Subcutaneous adipose tissue (tissue), 4 donors: ENCODE data around the gene RAD51B. TPM values are rescaled to one million over a fixed set of nuclear protein-coding genes. Genes with fewer than 3 reads are reported as not detected.

Experiments used
- total RNA-seq, 4 donors: library from RNA; depleted of rRNA; stranded (reverse); fragments of >200 nt; gene quantifications; one replicate each; pipeline ENCODE4 v1.1.0, GENCODE V29; 2016
- TF ChIP-seq, protein P1 (sequence below): fragments of 450-650 bp; IDR thresholded peaks from one replicate; pipeline ENCODE4 v1.5.1; 2016; ENCODE audit warnings: low read depth, mild to moderate bottlenecking, control low read depth, antibody characterized with exemption, moderate library complexity

The RAD51B gene
- total RNA-seq, 4 donors from 2014 or later: 9.7 to 24.1 (median 16.7) TPM

DNA sequence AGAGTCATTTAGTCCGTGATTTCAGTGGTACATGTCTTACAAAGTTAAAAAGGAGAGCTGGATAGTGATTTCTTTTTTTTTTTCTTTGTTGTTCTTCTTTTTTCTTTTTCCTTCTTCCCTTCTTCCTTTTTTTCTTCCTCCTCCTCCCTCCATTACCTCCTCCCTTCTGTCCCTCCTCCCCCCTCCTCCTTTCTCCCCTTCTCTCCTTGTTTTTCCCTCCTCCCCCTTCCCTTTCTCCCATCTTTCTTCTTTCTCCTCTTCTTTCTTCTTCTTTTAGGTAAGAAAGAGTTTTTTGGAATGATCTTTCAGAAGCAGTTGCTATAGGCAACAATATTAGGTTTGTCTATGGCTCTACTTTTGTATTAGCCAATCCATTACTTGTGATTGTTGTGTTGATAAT lies 368.6 kb downstream of the RAD51B start:
- TF ChIP-seq, protein P1, sequence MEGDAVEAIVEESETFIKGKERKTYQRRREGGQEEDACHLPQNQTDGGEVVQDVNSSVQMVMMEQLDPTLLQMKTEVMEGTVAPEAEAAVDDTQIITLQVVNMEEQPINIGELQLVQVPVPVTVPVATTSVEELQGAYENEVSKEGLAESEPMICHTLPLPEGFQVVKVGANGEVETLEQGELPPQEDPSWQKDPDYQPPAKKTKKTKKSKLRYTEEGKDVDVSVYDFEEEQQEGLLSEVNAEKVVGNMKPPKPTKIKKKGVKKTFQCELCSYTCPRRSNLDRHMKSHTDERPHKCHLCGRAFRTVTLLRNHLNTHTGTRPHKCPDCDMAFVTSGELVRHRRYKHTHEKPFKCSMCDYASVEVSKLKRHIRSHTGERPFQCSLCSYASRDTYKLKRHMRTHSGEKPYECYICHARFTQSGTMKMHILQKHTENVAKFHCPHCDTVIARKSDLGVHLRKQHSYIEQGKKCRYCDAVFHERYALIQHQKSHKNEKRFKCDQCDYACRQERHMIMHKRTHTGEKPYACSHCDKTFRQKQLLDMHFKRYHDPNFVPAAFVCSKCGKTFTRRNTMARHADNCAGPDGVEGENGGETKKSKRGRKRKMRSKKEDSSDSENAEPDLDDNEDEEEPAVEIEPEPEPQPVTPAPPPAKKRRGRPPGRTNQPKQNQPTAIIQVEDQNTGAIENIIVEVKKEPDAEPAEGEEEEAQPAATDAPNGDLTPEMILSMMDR: no peak

DNA sequence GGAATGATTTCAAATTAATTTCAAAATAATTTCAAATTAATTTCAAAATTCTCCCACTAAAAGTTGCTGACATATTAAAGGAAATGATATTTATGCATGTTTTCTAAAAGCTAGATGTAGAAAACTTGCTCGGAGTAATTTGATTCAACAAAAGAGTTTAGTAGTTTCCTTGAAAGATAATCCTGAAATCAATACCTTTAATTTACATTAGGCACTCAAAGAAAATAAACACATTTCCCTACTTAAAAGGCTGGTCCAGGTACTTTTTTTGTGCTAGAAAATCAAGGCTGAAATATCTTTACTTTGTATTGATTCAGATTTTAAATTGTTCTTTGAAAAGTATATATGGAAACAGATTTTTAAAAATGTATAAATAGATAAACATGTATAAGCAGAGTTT lies 370.5 kb downstream of the RAD51B start:
- TF ChIP-seq, protein P1: no peak

DNA sequence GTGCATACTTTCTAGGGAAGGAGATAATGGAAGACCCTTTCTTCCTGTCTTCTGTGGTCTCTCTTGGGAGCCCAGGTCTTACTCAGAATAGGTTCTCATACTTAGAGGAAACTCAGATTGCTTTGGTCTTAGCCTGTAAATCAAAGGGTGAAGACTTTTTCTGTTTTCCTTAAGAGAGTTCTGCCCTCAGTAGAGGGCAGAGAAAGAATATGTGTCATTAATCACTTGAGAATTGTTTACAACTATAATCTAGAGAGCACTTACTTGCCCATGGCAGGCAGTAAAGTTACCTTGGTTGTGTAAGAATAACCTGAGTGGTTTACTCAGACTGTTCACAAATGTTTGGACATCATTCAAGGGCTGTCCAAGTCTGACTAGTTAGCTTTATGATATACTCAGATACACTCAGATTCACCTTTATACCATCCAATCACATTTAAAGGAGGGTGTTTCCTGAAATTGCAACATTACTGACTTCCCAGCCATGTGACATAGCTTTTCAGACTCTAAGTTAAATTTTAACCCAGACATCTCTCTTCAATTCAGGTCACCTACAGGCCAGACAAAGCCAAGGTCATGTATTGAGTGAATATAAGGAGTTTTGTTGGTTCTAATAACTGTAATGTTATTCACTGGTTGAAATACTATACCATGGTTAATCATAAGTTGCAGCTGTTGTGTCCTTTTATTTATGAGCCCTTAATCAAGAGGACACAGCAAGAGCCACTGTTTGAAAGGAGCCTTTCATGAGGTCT lies 372.2 kb downstream of the RAD51B start:
- TF ChIP-seq, protein P1: no peak

DNA sequence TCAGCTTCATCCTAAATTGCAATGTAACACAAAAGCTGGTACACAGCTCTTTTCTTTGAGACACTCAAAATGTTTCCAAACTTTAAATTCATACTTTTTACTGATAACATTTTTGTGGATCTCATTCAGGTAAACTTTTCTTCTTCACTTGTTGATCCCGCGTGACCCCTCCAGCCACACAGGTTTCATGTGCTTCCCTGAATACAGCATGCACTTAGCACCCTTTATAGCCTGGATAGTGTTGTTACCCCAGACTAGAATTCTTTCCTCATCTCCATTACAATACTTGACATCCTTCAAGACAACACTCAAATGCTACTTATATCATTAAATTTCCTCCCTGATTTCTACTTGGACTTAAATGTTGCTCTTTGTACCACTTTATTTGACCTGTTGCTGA lies 373.4 kb downstream of the RAD51B start:
- TF ChIP-seq, protein P1: no peak

DNA sequence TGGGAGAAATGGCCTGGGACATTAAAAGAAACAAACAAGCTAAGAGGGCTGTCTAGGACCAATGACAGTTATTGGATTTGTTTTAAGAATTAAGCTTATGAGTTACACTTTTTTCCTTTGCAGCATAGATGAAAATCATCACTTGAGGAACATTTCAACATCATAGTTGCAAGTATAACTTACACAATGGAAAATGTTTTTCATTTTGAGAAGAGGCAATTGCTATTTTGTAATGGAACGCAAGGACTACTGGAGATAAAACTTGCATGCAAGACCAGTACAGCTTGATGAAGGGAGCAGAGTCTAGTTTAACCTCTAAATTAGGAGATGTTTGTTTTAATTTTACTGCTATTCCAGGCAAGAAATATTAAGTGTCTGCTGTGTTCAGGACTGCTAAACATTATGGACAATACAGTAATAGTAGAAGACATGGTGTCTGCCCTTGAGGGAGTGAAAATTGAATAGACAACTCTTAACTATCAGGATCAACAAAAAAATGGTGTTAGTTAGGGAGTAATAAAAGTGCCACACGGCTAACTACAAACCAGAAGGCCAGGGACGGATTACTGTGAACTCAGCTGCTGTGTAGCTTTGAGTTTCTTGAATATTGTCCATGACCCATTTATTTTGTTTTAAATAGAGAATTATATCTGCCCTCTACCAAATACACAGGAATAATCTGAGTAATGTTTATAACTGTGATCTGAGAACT lies 374.5 kb downstream of the RAD51B start:
- TF ChIP-seq, protein P1: no peak

DNA sequence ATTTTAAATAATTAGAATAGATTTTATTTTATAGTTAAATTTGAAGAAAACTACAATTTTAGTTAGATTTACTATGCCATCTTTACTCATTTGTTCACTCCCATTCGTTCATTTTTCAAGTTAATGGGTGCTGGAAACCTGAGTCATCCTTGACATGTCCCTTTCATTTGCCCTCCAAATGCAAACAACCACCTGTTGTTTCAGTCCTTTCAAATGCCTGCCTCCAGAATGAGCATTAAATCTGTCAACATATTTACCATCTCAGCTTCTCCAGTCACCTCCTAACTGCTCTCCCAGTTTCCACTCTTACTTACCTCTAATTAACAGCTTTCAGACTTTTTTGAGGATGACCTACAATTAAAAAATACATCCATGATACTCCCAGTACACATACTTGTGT lies 375.5 kb downstream of the RAD51B start:
- TF ChIP-seq, protein P1: no peak

DNA sequence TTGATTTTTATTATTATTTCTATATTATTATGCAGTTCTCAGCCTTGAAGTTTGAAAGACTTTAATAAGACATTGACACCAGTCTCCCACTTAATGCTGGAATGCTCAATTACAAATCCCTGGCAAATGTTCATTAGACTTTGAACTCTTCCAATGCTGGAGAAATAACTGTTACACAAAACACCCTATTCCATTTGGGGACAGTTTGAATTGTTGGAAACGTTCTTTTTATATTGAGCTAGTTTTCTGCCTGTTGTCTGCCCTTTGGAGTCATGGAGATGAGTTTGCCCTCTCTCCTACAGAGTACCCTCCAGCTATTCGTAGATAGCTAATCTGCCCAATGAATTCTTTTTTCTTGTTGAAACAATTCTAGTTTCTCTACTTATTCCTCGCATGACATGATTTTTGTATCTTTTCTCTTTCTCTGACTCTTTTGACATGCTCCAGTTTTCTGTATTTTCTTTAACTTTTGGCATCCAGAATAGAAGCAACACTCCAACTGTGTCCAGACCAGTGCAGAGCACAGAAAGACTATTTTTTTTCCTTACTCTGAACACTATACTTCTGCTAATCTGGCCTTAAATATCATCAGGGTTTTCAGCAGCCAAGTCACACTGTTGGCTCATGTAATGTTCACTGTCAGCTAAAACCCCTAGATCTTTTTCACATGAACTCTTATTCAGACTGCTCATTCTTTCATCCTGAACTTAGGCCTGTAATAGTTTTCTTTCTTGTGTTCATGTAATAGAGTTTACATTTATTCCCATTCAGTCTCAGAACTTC lies 379.3 kb downstream of the RAD51B start:
- TF ChIP-seq, protein P1: no peak
